Measurements from ENCODE around the gene NAIF1. TPM values are rescaled to one million over a fixed set of nuclear protein-coding genes. Genes with fewer than 3 reads are reported as not detected.
"Not testable (repeated sequence)": the region's sequence is repeated elsewhere in the genome, so short reads cannot be mapped to it uniquely, and the experiment has no call there.

Gene NAIF1
- total RNA-seq, 1 donor from 2014 or later, result 9.5 TPM

DNA sequence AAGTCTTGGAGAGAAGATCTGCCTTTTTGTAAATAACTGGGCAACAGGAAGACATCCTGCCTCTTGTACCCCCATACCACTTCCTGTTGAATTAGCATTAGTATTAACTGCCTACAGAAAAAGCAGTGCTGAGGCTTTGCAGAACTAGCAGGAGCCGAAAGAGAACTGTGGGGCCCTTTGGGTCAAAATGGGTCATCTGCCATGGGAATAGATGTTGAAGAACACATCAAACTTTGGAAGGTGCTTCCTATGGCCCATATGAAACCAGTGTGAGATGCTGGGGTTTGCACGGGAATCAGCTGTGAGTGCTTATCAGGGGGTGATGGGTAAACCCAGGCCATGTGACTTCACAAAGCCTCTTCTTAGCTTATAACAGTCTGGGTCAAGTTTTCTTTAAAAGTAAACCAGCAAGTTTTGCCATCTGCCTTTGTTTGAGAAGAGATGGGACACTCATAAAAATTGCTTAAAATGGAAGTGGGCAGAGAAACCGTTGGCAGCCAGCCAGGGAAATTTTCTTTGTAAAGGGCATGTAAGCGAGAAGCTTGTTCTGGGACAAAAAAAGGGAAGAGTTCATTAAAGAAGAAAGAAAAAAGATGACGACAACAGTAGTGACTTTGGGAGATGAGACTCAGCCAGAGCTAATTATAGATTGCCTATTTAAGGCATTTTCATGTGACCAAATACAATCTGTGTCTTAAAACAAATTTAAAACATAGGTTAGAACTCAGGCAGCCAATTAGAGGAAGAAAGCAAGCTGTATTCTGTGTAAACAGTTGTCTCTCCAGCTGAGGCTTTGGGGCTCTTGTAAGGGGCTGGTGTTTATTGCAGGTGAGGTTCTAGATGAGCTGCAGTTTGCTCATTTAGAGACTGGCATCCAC is 5.3 kb upstream of the NAIF1 start:
- H3K36me3 ChIP-seq, result no peaks in the 10 kb centered on the region
- Mint-ChIP-seq H3K4me3 (no peak overlapping the region), H3K27me3 (ENCODE audit: insufficient read depth, low read depth) (peaks cover 2% of the 10 kb centered on the region), H3K9me3 (no peaks in the 10 kb centered on the region), H3K4me1 (peaks cover 25% of the 10 kb centered on the region), H3K27ac (peak overlapping the region; percentile 61), H3K36me3 (peaks cover under 1% of the 10 kb centered on the region)
- H3K27me3 ChIP-seq, result no peaks in the 10 kb centered on the region
- H3K9me3 ChIP-seq (ENCODE audit: low read depth), result no peaks in the 10 kb centered on the region
- no peak overlapping the region for H3K27ac ChIP-seq
- no peak overlapping the region for H3K9ac ChIP-seq
- H3K4me1 ChIP-seq, result peaks cover 23% of the 10 kb centered on the region
- no peak overlapping the region for H3K4me3 ChIP-seq
- peaks cover 29% of the 10 kb centered on the region for H3F3A ChIP-seq (ENCODE audit: low read depth)
- peaks cover 10% of the 10 kb centered on the region for H4K20me1 ChIP-seq (ENCODE audit: low read depth)
- TF ChIP-seq EZH2phosphoT487 (IDR thresholded peaks at IDR 0.05), result no peak
- TF ChIP-seq EZH2 (IDR thresholded peaks at IDR 0.05), result no peak
- no peak for TF ChIP-seq CTCF (IDR thresholded peaks at IDR 0.05)
- H3K79me2 ChIP-seq (ENCODE audit: low read depth), result peaks cover 85% of the 10 kb centered on the region
- H3K4me2 ChIP-seq, result peak overlapping the region; percentile 5
- no peak overlapping the region for H2AFZ ChIP-seq (replicated peaks)
- no peak for DNase-seq (ENCODE audit: low spot score)

GRCh38 chr9:128071475-128071874 is 4.4 kb upstream of the NAIF1 start:
- H3K9me3 Mint-ChIP-seq; DNase-seq (ENCODE audit: low spot score); H3K27me3 ChIP-seq; H3K27ac ChIP-seq; H2AFZ ChIP-seq (replicated peaks); H3K9ac ChIP-seq; H3K36me3 Mint-ChIP-seq; H3K4me3 ChIP-seq; H3K9me3 ChIP-seq (ENCODE audit: low read depth); H3K4me3 Mint-ChIP-seq; H3K27me3 Mint-ChIP-seq (ENCODE audit: insufficient read depth, low read depth); H3K4me2 ChIP-seq; H3K36me3 ChIP-seq; H3K27ac Mint-ChIP-seq: not testable (repeated sequence)
- H3K4me1 Mint-ChIP-seq, result peaks cover 25% of the 10 kb centered on the region
- Histone ChIP-seq H3K4me1 (peaks cover 28% of the 10 kb centered on the region), H3F3A (ENCODE audit: low read depth) (peaks cover 29% of the 10 kb centered on the region), H3K79me2 (ENCODE audit: low read depth) (peaks cover 79% of the 10 kb centered on the region), H4K20me1 (ENCODE audit: low read depth) (peaks cover 10% of the 10 kb centered on the region)

- DNase-seq (ENCODE audit: low spot score), result no peak
- peaks cover 30% of the 10 kb centered on the region for H3K4me1 Mint-ChIP-seq
- Histone ChIP-seq H3F3A (ENCODE audit: low read depth) (peaks cover 29% of the 10 kb centered on the region), H3K4me2 (no peak overlapping the region), H3K4me1 (peaks cover 30% of the 10 kb centered on the region), H3K4me3 (no peak overlapping the region), H3K36me3 (no peaks in the 10 kb centered on the region), H3K9ac (no peak overlapping the region), H3K9me3 (ENCODE audit: low read depth) (no peaks in the 10 kb centered on the region), H3K27me3 (no peaks in the 10 kb centered on the region), H3K27ac (no peak overlapping the region), H2AFZ (replicated peaks) (no peak overlapping the region), H4K20me1 (ENCODE audit: low read depth) (peaks cover 10% of the 10 kb centered on the region), H3K79me2 (ENCODE audit: low read depth) (peaks cover 79% of the 10 kb centered on the region)
- no peak overlapping the region for H3K27ac Mint-ChIP-seq
- H3K4me3 Mint-ChIP-seq, result peak overlapping the region; percentile 38
- TF ChIP-seq EZH2phosphoT487 (IDR thresholded peaks at IDR 0.05) (no peak), EZH2 (IDR thresholded peaks at IDR 0.05) (no peak), CTCF (IDR thresholded peaks at IDR 0.05) (no peak)
- H3K9me3 Mint-ChIP-seq, result no peaks in the 10 kb centered on the region
- peaks cover 3% of the 10 kb centered on the region for H3K36me3 Mint-ChIP-seq
- no peaks in the 10 kb centered on the region for H3K27me3 Mint-ChIP-seq (ENCODE audit: insufficient read depth, low read depth)
These were observed 3.8 kb upstream of the NAIF1 start for GRCh38 chr9:128070874-128071273.
